A549 (cell line): ENCODE results near the gene PMP22. TPM values are rescaled to one million over a fixed set of nuclear protein-coding genes. Genes with fewer than 3 reads are reported as not detected.

Experiments used
- ATAC-seq, 2 experiments: fragments of 200-7000 bp in 1 of 2; fragments of >200 bp in 1 of 2; cut with Nextera tagmentation in 1 of 2; cut with Tn5 transposase in 1 of 2; 3 replicates each; pipeline versions ENCODE4 v1.8.0 to v1.9.1; 2018 to 2020; ENCODE audit warnings: mild to moderate bottlenecking in 1 of 2, moderate library complexity in 1 of 2
- CTCF ChIA-PET: fragments of 300-600 bp; sonication (Branson Sonifier 250); formaldehyde crosslinking; extraction: SDS; loops from one replicate; lab custom pipeline; 2021; ENCODE audit warnings: antibody characterized with exemption, inconsistent platforms; lab: Yijun Ruan, JAX
- POLR2A ChIA-PET: fragments of 350-600 bp; formaldehyde crosslinking; extraction: SDS; loops from one replicate; lab custom pipeline; 2021; ENCODE audit warnings: antibody characterized with exemption, inconsistent platforms; lab: Yijun Ruan, JAX
- DNase-seq, 2 experiments: peaks; one replicate each; pipeline versions ENCODE4 v3.0.0 to v3.0.0-alpha.2; 2011 to 2016; ENCODE audit warnings: low read depth in 1 of 2, low spot score in 1 of 2
- FAIRE-seq: peaks from 2 replicates; lab custom pipeline; 2011; peaks lifted over from hg19 to GRCh38; lab: Jason Lieb, UNC
- H3K27ac ChIP-seq, 2 experiments: fragments of >200 bp; sonication (Bioruptor Twin); formaldehyde crosslinking; 3 replicates each; pipeline ENCODE4 v1.5.1; 2016 to 2017
- H3K4me1 ChIP-seq: fragments of >200 bp; sonication (Bioruptor Twin); formaldehyde crosslinking; 3 replicates; pipeline ENCODE4 v1.6.1; 2016
- H3K4me2 ChIP-seq: fragments of >200 bp; sonication (Bioruptor Twin); formaldehyde crosslinking; 3 replicates; pipeline ENCODE4 v1.6.1; 2016
- H3K4me3 ChIP-seq: fragments of >200 bp; sonication (Bioruptor Twin); formaldehyde crosslinking; 3 replicates; pipeline ENCODE4 v1.5.1; 2016
- H3K9me3 ChIP-seq: fragments of >200 bp; sonication (Bioruptor Twin); formaldehyde crosslinking; 3 replicates; pipeline ENCODE4 v1.6.1; 2016
- CBX2 ChIP-seq: fragments of 200-600 bp; sonication (generic); IDR thresholded peaks from 2 replicates; pipeline ENCODE4 v1.6.1; 2016; ENCODE audit warnings: low read depth, mild to moderate bottlenecking, borderline replicate concordance
- EHF ChIP-seq: fragments of 250-450 bp; sonication (Bioruptor Pico); IDR thresholded peaks from 2 replicates; pipeline ENCODE4 v1.5.0; 2020; ENCODE audit warnings: mild to moderate bottlenecking
- FOSL2 ChIP-seq, 2 experiments: fragments of 450-650 bp in 1 of 2; fragments of >200 bp in 1 of 2; sonication (Bioruptor Twin) in 1 of 2; formaldehyde crosslinking; IDR thresholded peaks; 2 replicates each; pipeline versions ENCODE4 v1.5.0 to v1.6.1; 2016 to 2020; ENCODE audit warnings: mild to moderate bottlenecking in 1 of 2, moderate library complexity in 1 of 2
- GATA3 ChIP-seq: IDR thresholded peaks from 2 replicates; pipeline ENCODE4 v1.6.1; 2012; ENCODE audit warnings: borderline replicate concordance
- HDAC2 ChIP-seq: fragments of 200-600 bp; sonication (generic); IDR thresholded peaks from 2 replicates; pipeline ENCODE4 v1.6.1; 2016
- HEYL ChIP-seq: fragments of 250-450 bp; sonication (Bioruptor Pico); IDR thresholded peaks from 2 replicates; pipeline ENCODE4 v1.8.0; 2021; ENCODE audit warnings: mild to moderate bottlenecking, moderate library complexity
- HOXB13 ChIP-seq: fragments of 250-450 bp; sonication (Bioruptor Pico); IDR thresholded peaks from 2 replicates; pipeline ENCODE4 v1.5.0; 2020; ENCODE audit warnings: low read depth, mild to moderate bottlenecking, moderate library complexity
- HOXB5 ChIP-seq: fragments of 250-450 bp; sonication (Bioruptor Pico); IDR thresholded peaks from 2 replicates; pipeline ENCODE4 v1.5.0; 2020; ENCODE audit warnings: mild to moderate bottlenecking, moderate library complexity
- KDM5A ChIP-seq: fragments of 200-600 bp; sonication (generic); IDR thresholded peaks from 2 replicates; pipeline ENCODE4 v1.6.1; 2016; ENCODE audit warnings: antibody characterized with exemption, mild to moderate bottlenecking
- NPAS2 ChIP-seq: fragments of 250-450 bp; sonication (Bioruptor Pico); IDR thresholded peaks from 2 replicates; pipeline ENCODE4 v1.8.0; 2022; ENCODE audit warnings: mild to moderate bottlenecking, moderate library complexity, borderline replicate concordance
- PHF8 ChIP-seq: fragments of 200-600 bp; sonication (generic); IDR thresholded peaks from 2 replicates; pipeline ENCODE4 v1.6.1; 2016; ENCODE audit warnings: low read depth, mild to moderate bottlenecking, antibody characterized with exemption, moderate library complexity, borderline replicate concordance
- POLR2A ChIP-seq: IDR thresholded peaks from 2 replicates; pipeline ENCODE4 v1.6.1; 2012; ENCODE audit warnings: mild to moderate bottlenecking, low read length
- RNF2 ChIP-seq: fragments of 200-600 bp; sonication (generic); IDR thresholded peaks from 2 replicates; pipeline ENCODE4 v1.6.1; 2016; ENCODE audit warnings: low read depth, mild to moderate bottlenecking, antibody characterized with exemption, moderate library complexity, borderline replicate concordance
- TP53 ChIP-seq: fragments of 250-450 bp; sonication (Bioruptor Pico); IDR thresholded peaks from 2 replicates; pipeline ENCODE4 v1.5.0; 2021; ENCODE audit warnings: mild to moderate bottlenecking, moderate library complexity
- WGBS: methylation state at CpG from one replicate; pipeline ENCODE4 v1.1.6; 2017; ENCODE audit errors: missing lambda C conversion rate; 5-methylcytosine and 5-hydroxymethylcytosine counted together
- polyA plus RNA-seq, 4 experiments: library from polyadenylated mRNA; depleted of rRNA in 3 of 4; stranded (reverse); fragments of >200 nt; fragmentation: RNase III in 1 of 4; extraction: RNeasy Plus Mini Kit Qiagen cat#74134 plus additional on column Dnase treatment in 1 of 4; gene quantifications; 2 replicates in 3 of 4; 3 replicates in 1 of 4; pipeline ENCODE4 v1.2.3, GENCODE V29; 2011 to 2017
- small RNA-seq, 6 experiments: library from RNA; depleted of rRNA; stranded (forward); fragments of <200 nt; gene quantifications; one replicate each; pipeline ENCODE3, GENCODE V24; 2012
- TF ChIP-seq, protein P1 (sequence below): IDR thresholded peaks from 2 replicates; pipeline ENCODE4 v1.6.1; 2012
- TF ChIP-seq, protein P2 (sequence below): fragments of >200 bp; sonication (Bioruptor Twin); formaldehyde crosslinking; IDR thresholded peaks from 3 replicates; pipeline ENCODE4 v1.6.1; 2016
- TF ChIP-seq, protein P3 (sequence below): fragments of 200-600 bp; sonication (generic); IDR thresholded peaks from 2 replicates; pipeline ENCODE4 v1.6.1; 2016; ENCODE audit warnings: antibody characterized with exemption, mild to moderate bottlenecking, moderate library complexity

The PMP22 gene
- polyA plus RNA-seq, 2 of the 4 experiments (the other 2 are of a cell fraction): 40.1 to 102 TPM

DNA sequence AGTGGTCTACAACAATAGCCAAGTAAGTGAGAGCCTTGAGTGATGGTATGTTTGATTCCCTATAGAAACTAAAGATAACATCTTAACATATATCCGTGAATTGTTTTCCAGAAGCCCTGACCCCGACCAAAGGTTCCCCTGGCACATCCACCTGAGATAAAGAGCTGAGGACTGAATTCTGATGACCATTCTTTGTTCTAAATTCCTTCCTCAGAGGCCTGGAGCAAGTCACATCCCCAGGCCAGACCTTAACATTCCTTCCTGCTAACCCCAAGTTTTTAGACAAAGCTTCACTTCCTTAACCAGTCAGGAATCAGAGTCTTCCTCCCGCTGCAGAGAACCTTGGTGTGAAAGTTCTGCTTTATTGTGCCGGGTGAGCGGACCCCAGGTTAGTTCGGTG, 83.3 kb downstream of the PMP22 start (continued):
- TF ChIP-seq HOXB13 (CRISPR knock-in tag): no peak

DNA sequence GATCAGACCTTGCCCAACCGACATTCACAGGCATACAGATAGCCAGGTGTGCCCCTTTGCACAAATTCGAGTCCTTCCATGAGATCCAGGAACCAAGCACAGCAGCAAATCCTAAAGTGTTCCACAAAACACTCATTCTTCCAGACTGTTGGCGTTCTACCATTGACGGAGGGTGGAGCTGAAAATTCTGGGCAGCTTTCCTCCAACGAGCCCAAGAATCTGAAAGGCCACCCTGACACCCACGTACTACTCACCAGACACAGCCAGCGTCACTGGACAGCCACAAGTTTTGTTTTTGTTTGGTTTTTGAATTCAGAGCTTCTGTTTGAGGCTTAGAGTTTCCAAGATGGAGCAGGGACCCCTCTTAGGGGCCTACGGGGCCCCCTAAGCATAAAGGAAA, 83.8 kb downstream of the PMP22 start:
- no peak for TF ChIP-seq EHF (CRISPR knock-in tag)
- no peak for TF ChIP-seq GATA3
- TF ChIP-seq HDAC2: no peak
- no peak for TF ChIP-seq RNF2
- CTCF ChIA-PET: interaction anchor here (0.6 kb wide), 1 partner anchor 31 kb away, joined by 4 read pairs; no protein-coding TSS in a partner anchor
- FAIRE-seq: no peak
- DNase-seq: no peak
- H3K27ac ChIP-seq: no peak overlapping the region
- H3K4me2 ChIP-seq: no peak overlapping the region
- POLR2A ChIA-PET: no interaction called here
- no peaks in the 10 kb centered on the region for H3K4me1 ChIP-seq
- no peaks in the 10 kb centered on the region for H3K9me3 ChIP-seq
- no peak; a peak in 2 of 6 replicates for ATAC-seq
- 35% methylated on average over 8 of the region's 8 CpGs for WGBS
- H3K4me3 ChIP-seq: no peak overlapping the region

DNA sequence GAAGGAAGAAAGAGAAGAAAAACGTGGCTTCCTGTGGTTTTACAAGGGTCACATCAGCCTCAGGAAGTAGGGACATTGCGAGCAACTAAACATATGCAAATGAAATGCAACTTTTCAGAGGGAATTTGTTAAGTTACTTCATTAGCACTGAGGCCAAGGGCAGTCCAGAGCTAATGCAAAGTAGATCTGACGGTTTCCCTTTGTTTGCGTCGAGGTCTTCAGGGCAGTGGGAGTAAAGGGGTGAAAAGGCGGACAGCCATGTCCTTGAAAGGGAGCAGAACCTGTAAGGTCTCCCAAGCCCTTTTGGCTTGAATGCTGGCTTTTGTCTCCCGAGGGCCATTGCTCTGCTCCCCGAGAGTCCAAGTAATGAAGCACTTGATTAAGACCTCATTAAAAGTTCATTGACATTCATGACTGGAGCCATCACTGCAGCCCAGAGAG, 85.0 kb downstream of the PMP22 start:
- CTCF ChIA-PET: interaction anchor here (0.6 to 1.0 kb wide), 2 partner anchors 9 to 19 kb away, joined by 4 read pairs; no protein-coding TSS in a partner anchor

More for the DNA sequence above, 85.0 kb downstream of the PMP22 start:
- no peak for TF ChIP-seq CBX2
- TF ChIP-seq, protein P1, sequence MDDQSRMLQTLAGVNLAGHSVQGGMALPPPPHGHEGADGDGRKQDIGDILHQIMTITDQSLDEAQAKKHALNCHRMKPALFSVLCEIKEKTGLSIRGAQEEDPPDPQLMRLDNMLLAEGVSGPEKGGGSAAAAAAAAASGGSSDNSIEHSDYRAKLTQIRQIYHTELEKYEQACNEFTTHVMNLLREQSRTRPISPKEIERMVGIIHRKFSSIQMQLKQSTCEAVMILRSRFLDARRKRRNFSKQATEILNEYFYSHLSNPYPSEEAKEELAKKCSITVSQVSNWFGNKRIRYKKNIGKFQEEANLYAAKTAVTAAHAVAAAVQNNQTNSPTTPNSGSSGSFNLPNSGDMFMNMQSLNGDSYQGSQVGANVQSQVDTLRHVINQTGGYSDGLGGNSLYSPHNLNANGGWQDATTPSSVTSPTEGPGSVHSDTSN: no peak
- no peak for TF ChIP-seq GATA3
- TF ChIP-seq, protein P2, sequence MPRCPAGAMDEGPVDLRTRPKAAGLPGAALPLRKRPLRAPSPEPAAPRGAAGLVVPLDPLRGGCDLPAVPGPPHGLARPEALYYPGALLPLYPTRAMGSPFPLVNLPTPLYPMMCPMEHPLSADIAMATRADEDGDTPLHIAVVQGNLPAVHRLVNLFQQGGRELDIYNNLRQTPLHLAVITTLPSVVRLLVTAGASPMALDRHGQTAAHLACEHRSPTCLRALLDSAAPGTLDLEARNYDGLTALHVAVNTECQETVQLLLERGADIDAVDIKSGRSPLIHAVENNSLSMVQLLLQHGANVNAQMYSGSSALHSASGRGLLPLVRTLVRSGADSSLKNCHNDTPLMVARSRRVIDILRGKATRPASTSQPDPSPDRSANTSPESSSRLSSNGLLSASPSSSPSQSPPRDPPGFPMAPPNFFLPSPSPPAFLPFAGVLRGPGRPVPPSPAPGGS: no peak
- no peak for TF ChIP-seq HEYL
- TF ChIP-seq, protein P3, sequence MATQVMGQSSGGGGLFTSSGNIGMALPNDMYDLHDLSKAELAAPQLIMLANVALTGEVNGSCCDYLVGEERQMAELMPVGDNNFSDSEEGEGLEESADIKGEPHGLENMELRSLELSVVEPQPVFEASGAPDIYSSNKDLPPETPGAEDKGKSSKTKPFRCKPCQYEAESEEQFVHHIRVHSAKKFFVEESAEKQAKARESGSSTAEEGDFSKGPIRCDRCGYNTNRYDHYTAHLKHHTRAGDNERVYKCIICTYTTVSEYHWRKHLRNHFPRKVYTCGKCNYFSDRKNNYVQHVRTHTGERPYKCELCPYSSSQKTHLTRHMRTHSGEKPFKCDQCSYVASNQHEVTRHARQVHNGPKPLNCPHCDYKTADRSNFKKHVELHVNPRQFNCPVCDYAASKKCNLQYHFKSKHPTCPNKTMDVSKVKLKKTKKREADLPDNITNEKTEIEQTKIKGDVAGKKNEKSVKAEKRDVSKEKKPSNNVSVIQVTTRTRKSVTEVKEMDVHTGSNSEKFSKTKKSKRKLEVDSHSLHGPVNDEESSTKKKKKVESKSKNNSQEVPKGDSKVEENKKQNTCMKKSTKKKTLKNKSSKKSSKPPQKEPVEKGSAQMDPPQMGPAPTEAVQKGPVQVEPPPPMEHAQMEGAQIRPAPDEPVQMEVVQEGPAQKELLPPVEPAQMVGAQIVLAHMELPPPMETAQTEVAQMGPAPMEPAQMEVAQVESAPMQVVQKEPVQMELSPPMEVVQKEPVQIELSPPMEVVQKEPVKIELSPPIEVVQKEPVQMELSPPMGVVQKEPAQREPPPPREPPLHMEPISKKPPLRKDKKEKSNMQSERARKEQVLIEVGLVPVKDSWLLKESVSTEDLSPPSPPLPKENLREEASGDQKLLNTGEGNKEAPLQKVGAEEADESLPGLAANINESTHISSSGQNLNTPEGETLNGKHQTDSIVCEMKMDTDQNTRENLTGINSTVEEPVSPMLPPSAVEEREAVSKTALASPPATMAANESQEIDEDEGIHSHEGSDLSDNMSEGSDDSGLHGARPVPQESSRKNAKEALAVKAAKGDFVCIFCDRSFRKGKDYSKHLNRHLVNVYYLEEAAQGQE: no peak
- TF ChIP-seq TP53 (CRISPR knock-in tag): no peak
- no peak for TF ChIP-seq POLR2A
- no peak for TF ChIP-seq KDM5A
- TF ChIP-seq FOSL2 (IDR thresholded peaks at IDR 0.05): no peak
- TF ChIP-seq FOSL2 (CRISPR knock-in tag; IDR thresholded peaks at IDR 0.05): no peak
- TF ChIP-seq PHF8: no peak
- TF ChIP-seq HOXB5 (CRISPR knock-in tag): no peak
- no peak for TF ChIP-seq NPAS2
- DNase-seq (no peak), FAIRE-seq (no peak), ATAC-seq (no peak)
- H3K27ac ChIP-seq: no peak overlapping the region
- no peak overlapping the region for H3K4me2 ChIP-seq
- H3K4me3 ChIP-seq: no peak overlapping the region
- WGBS: 55% methylated on average over 8 of the region's 8 CpGs
- H3K9me3 ChIP-seq: no peaks in the 10 kb centered on the region
- no peaks in the 10 kb centered on the region for H3K4me1 ChIP-seq
- POLR2A ChIA-PET: no interaction called here

Small RNA genes within 50 kb of the gene (small RNA-seq; reads per million reads assigned to genes)
- 0 to 0.69 (median 0) reads per million in 6 experiments for gene MIR4731
- 0 reads per million in 6 experiments for gene RNU6-799P

Other genes with a start within 250 kb of the PMP22 start
- 0.21 and 0.49 TPM in 2 replicates for gene TEKT3, start 76.3 kb upstream of the PMP22 start, polyA plus RNA-seq (2011; rRNA removed)
- gene TEKT3, start 76.3 kb upstream of the PMP22 start, polyA plus RNA-seq (2017; fragmentation: RNase III; extraction: RNeasy Plus Mini Kit Qiagen cat#74134 plus additional on column Dnase treatment): 0.17 TPM in 1 of 3 replicates, not detected in the others
- gene CDRT4, start 202.3 kb upstream of the PMP22 start, polyA plus RNA-seq (2011; rRNA removed): 5.4 and 6.0 TPM in 2 replicates
- gene CDRT4, start 202.3 kb upstream of the PMP22 start, polyA plus RNA-seq (2017; fragmentation: RNase III; extraction: RNeasy Plus Mini Kit Qiagen cat#74134 plus additional on column Dnase treatment): 0.58 to 1.1 TPM (median 0.76 TPM) in 3 replicates